NCI-H1105 (cell line): Measurements from ENCODE around the gene AHCYL1.

Experiments used
- DNase-seq: peaks from one replicate; lab custom pipeline; 2025; lab: John Stamatoyannopoulos, UW

Gene AHCYL1

DNA sequence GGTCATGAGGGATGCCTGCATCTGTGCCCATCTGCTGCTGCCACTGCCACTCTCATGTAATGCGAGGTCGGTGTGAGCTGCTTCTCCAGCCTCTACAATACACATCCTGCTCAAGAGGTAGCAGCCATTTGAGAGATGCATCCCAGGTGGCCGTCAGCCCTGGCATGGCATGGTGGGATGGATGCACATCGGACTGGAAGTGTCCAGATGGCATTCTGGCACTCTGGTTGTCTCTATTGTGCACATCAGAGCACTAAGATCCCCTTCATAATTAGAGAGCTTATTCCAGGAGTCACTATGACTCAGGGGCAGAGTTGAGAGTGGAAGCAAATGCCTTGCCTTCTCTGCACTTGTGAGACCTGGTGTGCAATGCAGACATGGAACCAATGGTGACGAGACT is 53.7 kb downstream of the AHCYL1 start:
- no peak for DNase-seq

DNA sequence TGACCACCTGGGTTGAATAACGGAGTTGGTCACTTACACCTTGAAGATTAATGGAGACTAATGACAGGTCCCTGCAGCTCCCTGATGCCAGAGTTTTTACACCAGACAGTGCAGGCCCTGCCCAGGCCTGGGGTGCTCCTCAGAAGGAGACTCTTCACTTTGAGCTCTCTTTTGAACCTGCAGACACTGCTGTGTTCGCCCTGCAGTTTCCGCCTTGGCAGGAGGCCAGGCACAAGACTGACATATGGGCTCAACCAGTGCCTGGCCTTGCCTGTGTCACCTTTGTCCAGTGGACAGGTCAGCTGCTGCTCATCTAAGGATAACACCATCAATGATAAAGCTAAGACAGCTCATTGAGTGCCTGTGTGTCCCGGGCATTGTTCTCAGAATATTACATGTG is 55.1 kb downstream of the AHCYL1 start:
- no peak for DNase-seq

DNA sequence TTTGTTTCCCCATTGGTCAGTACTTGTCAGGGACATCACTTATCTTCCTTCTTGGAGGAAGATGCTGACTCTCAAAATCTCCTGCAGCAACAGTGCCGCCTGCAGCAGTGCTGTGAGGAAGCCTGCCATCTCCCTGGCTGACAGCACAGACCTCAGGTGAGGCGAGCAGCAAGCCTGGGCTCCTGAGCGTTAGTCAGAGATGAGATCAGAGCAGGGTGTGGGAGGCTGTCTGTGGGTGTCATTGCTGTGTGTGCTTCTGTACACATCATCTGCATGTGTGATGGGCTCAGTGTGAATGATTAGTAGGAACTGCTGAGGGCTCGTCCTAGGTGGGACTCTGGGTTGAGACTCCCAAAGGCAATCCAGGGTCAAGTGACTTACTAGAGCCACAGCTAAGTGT is 56.0 kb downstream of the AHCYL1 start:
- no peak for DNase-seq

DNA sequence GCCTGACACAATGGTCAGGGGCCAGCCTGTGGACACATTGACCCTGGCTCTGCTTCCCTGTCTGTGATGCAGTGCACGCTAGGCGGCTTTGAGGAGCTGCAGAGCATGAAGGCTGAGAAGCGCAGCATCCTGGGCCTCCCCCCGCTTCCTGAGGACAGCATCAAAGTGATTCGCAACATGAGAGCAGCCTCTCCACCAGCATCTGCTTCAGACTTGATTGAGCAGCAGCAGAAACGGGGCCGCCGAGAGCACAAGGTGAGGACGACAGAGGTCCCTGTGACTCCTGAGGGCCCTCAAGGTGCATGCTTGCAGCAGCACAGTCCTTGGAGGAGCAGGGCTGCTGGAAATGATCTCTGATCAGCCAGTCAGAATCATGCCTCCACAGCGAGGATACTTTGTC is 58.5 kb downstream of the AHCYL1 start:
- DNase-seq, result no peak

DNA sequence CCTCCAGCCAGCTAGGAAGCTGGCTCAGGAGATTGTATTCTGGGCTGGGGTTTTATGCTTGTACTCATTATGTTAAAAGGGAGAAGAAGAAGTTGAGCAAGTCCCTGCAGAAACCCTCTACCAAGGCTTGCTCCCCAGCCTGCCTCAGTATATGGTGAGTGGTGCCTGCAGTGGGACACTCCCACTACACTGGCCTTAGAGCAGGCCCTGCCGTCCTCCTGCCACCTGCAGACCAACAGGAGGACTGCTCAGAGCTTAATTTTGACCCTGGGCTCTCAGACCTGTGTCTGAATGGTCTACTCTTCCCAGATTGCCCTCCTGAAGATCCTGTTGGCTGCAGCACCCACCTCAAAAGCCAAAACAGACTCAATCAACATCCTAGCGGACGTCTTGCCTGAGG is 62.9 kb downstream of the AHCYL1 start:
- no peak for DNase-seq

DNA sequence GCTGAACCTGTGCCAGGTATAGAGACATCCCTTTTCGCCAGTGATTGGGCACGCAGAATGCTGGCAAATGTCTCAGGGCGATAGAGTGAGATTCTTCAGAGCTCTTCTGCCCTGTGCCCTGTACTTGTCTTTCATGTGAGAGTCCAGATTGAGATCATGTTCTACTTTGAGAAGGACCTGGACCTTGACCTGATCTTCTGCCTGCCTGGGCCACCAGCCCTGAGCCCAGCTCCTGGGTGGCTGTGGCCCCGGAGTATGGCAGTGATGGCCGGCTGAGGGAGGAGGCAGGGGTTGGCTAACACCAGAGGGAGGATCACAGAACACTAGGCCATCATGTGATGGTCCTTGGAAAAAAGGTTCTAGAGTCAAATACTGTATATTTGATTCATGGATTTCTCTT is 63.7 kb downstream of the AHCYL1 start:
- no peak for DNase-seq

DNA sequence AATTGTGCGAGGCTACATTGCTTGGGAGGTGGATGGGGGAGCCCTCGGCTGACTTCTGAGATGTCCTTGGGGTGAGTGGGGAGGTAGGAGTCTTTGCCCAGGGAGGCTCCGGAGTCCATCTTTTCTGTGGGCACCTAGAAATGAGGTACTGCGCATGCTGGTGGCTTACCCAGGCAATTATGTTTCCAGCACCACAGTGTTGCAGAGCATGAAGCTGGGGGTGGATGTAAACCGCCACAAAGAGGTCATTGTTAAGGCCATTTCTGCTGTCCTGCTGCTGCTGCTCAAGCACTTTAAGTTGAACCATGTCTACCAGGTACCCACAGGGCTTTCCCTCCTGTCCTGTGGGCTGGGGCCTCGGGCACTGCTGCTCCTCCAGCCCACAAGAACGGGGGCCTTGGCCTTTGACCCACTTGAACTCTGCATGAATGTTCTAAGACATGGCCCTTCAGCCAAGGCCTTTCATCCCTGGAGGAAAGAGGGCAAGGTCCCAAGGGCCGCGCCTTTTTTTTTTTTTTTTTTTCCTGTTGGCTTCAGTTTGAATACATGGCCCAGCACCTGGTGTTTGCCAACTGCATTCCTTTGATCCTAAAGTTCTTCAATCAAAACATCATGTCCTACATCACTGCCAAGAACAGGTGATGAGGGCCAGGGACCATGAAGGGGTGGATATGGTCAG is 64.5 kb downstream of the AHCYL1 start:
- DNase-seq, result no peak

DNA sequence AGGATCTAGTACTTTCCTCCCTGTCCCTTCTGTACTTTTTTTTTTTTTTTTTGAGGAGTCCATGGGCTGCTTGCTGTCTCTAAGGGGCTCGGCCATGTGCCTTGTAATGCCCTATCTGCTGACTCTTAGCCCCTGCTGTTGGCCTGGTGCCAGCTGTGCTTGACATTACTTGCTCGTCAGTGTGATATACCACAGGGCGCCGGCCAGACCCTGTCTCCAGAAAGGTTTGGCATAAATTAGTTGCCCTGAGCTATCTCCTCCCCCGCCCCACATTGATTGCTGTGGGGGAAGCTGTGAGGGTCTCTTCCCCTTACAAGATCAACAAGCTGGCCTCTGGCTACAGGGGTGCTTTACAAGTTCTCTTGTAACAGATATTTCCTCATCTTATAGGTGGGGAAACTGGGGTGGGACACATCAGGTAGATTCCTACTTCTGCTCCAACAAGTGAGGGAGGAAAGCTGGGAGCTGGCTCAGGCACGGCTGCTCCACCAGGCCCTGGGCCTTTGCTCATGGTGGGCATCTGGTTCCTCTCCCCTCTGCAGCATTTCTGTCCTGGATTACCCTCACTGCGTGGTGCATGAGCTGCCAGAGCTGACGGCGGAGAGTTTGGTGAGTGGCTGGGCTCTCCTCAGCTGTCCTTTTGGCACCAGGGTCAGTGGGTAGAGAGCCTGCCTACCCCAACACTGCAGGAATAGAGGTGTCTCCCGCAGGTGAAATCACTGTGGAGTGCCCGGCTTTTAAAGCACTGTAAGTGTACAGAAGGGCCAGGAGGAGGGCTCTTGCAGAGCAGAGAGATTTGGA is 65.4 kb downstream of the AHCYL1 start:
- peak; percentile 29 for DNase-seq

DNA sequence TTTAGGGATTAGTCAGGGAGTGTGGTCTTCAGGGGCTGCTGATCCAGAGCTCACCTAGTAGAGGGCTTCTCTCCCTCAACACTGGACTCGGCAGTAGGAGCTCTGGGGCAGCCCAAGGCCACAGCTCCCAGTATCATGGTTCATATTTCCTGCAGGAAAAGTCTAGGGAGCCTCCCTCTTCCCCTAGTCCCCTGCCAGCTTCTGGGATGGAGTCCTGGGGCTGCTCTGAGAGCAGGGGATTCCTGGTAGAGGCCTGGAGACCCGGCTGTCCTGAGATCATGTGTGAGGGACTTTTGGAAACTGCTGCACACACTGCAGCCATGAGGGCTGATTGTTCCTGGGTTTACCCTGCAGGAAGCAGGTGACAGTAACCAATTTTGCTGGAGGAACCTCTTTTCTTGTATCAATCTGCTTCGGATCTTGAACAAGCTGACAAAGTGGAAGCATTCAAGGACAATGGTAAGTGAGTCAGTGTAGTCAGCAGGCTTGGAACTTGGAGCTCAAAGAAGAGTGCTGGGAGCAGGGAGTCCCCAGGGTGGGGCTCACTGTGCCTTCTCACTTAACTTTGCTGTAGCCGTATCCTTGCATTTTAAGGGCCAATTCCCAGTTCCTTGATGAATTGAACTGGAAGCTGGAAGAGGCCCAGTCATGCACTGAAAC is 66.2 kb downstream of the AHCYL1 start:
- no peak for DNase-seq

DNA sequence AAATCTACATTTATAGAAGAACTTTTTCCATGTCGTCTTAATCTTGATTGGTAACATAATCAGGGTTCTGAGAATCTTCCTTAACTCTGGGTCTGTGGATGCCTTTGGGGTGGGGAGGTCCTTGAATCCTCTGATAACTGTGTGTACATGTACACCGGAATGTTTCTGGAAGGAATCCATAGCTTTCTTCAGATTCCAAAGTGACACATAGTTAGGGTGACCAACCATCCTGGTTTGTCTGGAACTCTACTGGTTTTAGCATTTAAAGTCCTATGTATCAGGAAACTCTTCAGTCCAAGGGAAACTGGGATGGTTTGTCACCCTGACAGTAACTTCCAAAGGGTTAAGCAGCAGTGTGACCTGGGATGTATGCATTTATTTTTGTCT is 66.7 kb downstream of the AHCYL1 start:
- no peak for DNase-seq

DNA sequence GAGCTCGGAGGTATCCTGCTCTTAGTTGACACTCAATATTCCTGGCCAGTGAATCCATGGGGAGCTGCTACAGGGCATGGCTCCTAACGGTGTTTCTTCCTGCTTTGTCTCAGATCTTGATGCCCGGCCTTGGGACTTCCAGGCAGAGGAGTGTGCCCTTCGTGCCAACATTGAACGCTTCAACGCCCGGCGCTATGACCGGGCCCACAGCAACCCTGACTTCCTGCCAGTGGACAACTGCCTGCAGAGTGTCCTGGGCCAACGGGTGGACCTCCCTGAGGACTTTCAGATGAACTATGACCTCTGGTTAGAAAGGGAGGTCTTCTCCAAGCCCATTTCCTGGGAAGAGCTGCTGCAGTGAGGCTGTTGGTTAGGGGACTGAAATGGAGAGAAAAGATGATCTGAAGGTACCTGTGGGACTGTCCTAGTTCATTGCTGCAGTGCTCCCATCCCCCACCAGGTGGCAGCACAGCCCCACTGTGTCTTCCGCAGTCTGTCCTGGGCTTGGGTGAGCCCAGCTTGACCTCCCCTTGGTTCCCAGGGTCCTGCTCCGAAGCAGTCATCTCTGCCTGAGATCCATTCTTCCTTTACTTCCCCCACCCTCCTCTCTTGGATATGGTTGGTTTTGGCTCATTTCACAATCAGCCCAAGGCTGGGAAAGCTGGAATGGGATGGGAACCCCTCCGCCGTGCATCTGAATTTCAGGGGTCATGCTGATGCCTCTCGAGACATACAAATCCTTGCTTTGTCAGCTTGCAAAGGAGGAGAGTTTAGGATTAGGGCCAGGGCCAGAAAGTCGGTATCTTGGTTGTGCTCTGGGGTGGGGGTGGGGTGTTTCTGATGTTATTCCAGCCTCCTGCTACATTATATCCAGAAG is 69.2 kb downstream of the AHCYL1 start:
- peak; percentile 23 for DNase-seq

DNA sequence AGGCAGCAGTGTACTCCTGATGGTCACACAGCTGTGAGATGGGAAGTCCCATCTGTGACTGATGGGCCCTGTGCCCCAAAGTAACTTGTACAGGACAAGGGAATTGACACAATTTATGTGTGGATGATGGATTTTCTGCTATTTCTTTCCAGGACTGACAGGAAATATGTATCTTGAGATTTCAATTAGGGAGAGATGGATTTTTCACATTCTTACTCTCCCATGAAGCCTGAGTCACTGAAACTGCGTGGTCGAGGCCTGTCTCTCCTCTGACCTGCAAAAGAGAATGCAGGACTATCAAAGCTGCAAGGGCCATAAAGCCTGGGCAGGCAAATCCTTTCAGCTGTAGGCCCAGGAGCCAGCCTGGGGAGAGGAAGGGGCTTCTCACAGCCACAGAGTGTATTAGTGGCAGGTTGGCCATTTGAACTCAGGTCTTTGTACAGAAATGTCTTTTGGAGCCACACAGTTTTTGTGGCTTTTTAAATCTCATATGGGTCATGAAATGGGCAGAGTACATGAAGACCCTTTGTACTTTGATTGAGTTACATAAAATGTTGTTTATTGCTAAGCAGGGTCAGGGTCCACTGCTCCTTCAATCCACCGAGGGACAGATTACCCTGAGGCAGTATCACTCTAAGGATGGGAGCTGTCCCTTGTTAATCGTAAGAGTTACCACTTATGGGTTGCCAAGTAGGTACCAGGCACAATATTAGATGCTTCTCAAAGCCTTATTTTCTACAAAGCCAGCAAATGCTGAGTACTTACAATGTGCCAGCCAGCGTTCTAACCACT is 71.1 kb downstream of the AHCYL1 start:
- DNase-seq, result no peak

DNA sequence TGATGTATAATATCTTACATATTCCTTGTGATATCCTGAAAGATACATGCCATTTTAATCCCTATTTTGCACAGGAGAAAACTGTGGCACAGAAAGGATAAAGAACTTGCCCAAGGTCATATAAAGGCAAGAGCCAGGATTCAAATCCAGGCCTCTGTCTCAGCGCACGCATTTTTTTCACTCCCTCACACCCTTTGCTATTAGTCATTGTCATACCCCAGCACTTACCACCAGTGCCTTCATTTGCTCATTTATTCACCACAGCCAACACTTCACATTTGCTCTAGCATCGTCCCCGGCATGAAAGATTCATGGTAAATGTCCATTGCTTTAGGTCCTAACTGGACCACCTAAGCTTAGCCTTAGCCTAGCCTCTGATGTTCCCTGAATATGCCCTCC is 71.7 kb downstream of the AHCYL1 start:
- no peak for DNase-seq

DNA sequence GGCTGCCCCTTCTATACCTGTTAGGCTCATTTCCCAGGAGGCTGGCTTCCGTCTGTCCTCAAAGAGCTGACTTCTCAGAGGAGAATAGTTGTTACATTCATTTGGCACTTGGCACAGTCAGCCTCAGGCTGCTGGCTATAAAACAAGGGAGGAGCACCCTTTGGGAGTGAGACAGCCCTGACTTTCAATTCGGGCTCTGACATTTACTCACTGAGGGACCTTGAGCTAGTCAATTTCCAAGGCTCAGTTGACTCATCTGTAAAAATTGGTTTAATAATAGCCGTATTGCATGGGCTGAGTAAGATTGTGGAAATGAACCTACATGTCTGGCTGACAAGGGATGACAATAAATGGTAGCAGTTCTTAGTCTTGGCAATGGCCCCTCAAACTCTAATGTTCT is 72.2 kb downstream of the AHCYL1 start:
- no peak for DNase-seq

DNA sequence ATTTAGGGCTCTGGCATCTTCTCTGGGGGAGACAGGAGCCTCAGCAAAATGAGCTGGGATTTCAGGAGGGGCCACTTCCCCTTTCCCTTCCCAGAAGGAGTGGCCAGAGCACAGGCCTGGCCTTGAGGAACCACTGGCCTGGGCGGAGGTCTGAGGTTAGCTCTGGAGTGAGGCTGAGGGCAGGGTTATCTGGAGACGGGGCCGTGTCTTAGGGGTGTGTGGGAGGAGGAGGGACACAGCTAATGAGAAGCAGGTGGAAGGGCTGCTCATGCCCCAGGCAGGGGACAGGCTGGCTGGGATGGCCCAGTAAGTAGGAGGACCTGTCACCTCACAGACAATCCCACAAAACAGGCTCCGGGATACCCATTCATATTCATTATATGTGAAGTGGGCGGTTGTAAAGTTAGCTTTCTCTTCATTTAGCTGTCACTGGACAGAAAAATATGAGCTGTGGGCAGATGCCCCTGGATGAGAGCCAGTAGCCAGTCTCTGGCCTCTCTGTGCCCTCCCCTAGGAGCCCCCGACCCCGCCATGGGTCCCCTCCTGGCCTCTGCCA is 73.5 kb downstream of the AHCYL1 start:
- DNase-seq, result no peak

DNA sequence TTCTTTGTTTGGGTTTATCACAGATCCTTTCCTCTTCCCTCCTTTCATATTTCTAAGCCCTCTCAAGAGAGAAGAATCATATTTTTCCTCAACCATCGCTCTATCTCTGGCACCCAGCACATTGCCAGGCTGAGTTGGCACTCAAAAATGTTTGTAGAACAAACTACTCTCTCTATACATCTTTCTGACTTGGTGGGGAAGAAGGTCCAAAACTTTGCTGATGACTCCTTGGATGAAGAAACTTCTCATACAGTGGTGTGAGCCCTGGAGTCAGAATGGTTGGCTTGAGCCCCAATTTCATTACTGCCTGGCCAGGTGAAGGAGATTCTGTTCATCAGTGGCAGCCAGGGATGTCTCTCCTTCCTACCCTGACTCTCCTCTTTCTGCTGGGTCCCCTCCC is 74.0 kb downstream of the AHCYL1 start:
- DNase-seq, result no peak

DNA sequence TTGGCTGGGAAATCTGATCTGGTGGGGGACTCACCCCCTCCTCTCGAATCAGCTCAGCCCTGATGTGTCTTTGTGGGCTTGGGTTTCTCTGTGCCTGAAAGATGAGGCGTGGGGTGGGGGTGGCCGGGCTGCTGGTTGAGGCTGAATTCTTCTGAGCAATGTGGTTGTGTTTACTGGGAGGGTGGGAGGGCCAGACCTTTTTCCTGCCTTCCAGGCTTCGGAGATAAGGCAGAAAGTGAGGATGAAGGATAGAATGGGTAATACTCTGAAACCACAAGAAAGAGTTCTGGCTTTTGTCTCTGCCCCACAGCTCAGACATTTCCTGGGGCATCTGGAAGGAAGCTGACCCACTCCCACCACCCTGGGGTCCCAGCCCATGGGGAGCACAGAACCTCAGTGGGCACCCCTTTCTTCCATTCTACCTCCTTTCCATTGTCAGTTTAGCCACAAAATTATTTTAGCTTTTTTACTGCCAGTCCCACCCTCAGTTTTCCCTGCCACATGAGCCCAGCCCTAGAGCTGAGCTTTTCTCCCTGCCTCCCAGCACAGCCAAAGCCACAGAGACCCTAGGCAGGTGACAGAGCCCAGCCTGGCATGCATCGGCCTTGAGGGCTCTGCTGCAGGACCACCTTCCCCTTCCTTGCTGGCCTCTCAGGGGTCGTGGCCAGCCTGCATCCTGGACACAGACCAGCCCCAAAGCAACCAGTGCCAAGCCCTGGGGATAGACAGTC is 74.7 kb downstream of the AHCYL1 start:
- DNase-seq, result no peak

DNA sequence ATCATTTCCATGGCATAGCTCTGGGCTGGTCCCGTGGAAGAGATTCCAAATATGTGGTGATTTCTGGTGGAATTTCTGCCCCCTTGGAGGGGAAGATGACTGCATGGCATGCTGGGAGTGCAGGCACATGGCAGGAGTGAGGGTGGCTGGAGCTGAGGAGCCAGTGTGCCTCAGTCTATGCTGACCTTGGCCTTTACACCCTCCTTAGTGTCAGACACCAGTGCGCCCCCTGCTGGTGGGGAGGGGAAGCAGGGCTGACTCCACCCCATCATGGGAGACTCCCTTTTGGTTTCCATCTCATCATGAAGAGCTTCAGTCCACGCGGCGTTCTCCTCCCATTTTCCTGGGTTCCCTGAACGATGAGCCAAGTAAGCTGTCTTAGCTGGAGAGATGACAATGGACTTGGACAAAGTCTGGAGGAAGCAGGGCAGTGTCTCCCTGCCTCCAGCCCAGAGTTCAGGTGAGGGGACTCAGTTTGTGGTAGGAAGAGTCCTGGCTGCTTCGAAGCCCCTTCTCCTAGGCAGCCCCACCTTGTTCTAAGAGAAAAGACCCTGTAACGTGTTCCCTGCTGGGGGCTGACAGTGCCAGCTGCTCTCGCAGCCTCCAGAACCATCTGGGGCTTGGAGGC is 75.6 kb downstream of the AHCYL1 start:
- DNase-seq, result peak; percentile 1

DNA sequence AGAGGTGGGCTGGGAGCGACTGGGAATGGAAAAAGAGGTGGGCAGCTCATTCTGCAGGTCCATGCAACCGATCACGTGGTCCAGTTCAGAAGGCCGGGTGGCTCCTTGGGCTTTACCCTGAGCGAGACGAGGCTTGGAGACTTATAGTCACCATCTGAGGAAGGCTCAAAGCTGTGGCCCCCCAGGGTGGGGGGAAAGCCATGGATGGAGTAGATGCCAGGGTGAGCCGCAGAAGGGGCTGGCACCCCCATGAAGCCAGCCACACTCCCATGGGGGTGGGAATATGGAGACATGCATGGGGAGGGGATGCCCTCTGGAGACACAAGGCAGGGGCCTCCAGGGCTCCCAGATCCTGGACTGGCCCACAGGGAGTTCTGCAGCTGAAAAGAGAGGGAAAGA is 76.1 kb downstream of the AHCYL1 start:
- DNase-seq, result no peak

DNA sequence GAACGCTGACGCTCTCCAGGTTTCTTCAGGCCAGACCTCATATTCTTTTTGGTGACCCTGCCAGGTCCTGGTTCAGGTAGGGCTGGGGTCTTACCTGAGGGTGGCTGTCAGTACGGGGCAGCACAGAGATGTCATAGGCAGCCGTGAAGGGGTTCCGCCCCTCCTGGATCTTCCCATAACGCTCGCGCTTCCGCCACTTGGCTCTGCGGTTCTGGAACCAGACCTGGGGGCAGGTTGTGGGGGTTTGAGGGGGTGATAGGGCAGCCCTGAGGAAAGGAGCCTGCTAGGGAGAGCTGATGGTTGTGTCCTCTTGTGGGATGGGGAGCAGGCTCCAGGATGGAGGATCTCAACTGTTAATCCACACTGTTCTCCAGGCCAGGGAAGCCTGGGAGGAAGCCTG is 76.8 kb downstream of the AHCYL1 start:
- no peak for DNase-seq
